K562 (cell line): ENCODE data around the gene MTG1. TPM values are rescaled to one million over a fixed set of nuclear protein-coding genes. Genes with fewer than 3 reads are reported as not detected.
A peak's percentile ranks its signal among the peaks of the same experiment; 100 is the strongest.

Experiments
- ATAC-seq: fragments of 200-7000 bp; cut with Tn5 transposase; 3 replicates; pipeline ENCODE4 v1.9.1; 2020; ENCODE audit warnings: moderate library complexity
- BruUV-seq: library from RNA; stranded (reverse); fragments of 400-500 nt; replicated peaks from 2 replicates; lab custom pipeline; 2021; lab: Mats Ljungman, UMichigan
- CTCF ChIA-PET: fragments of 300-600 bp; formaldehyde crosslinking; extraction: SDS; loops from one replicate; lab custom pipeline; 2021; ENCODE audit warnings: low intra/inter-chr PET ratio; lab: Yijun Ruan, JAX
- POLR2A ChIA-PET: fragments of 300-600, 350-650 bp; sonication (Branson Sonifier 250); formaldehyde crosslinking; extraction: SDS; loops from one replicate; lab custom pipeline; 2021; ENCODE audit warnings: antibody characterized with exemption, inconsistent platforms; lab: Yijun Ruan, JAX
- DNase-seq, 4 experiments: peaks; one replicate each; pipeline versions ENCODE4 v3.0.0 to v3.0.0-alpha.2; 2011 to 2018; ENCODE audit warnings: low spot score in 3 of 4, mixed read lengths in 3 of 4; ENCODE audit errors: extremely low read depth in 1 of 4
- FAIRE-seq: peaks from 2 replicates; lab custom pipeline; 2011; peaks lifted over from hg19 to GRCh38; lab: Jason Lieb, UNC
- H2AFZ ChIP-seq: 2 replicates; pipeline ENCODE4 v1.6.0; 2011; ENCODE audit warnings: low read depth, low read length, control low read depth, inconsistent platforms
- H3K27ac ChIP-seq: fragments of 200-600 bp; 3 replicates; pipeline ENCODE4 v1.8.0; 2011; ENCODE audit warnings: low read depth, mild to moderate bottlenecking, control low read depth, inconsistent platforms, low read length, moderate library complexity, mixed read lengths; ENCODE audit errors: extremely low read depth
- H3K27me3 ChIP-seq, 2 experiments: fragments of 300-600 bp in 1 of 2; 2 replicates in 1 of 2; 3 replicates in 1 of 2; pipeline versions ENCODE4 v1.6.0 to v1.8.0; 2011; ENCODE audit warnings: inconsistent platforms in 2 of 2, low read length in 2 of 2, mild to moderate bottlenecking in 1 of 2, mixed read lengths in 1 of 2, moderate library complexity in 1 of 2; ENCODE audit not compliant: control insufficient read depth in 2 of 2, insufficient read depth in 2 of 2
- H3K36me3 ChIP-seq: fragments of 300-600 bp; 3 replicates; pipeline ENCODE4 v1.8.0; 2011; ENCODE audit warnings: mild to moderate bottlenecking, low read length, inconsistent platforms; ENCODE audit not compliant: control insufficient read depth, insufficient read depth
- H3K4me1 ChIP-seq, 2 experiments: fragments of 200-600 bp in 1 of 2; replicated peaks in 1 of 2; 2 replicates in 1 of 2; 3 replicates in 1 of 2; pipeline versions ENCODE4 v1.5.1 to v1.8.0; 2011; ENCODE audit warnings: inconsistent platforms in 2 of 2, low read length in 2 of 2, mild to moderate bottlenecking in 1 of 2, mixed read lengths in 1 of 2, moderate library complexity in 1 of 2; ENCODE audit not compliant: control insufficient read depth in 2 of 2, insufficient read depth in 2 of 2
- H3K4me2 ChIP-seq: 2 replicates; pipeline ENCODE4 v1.6.1; 2011; ENCODE audit warnings: low read length, control low read depth, inconsistent platforms, mixed read lengths; ENCODE audit not compliant: insufficient read depth
- H3K4me3 ChIP-seq: fragments of 200-600 bp; sonication (generic), shearing (Covaris generic); 2 replicates; pipeline ENCODE4 v1.5.1; 2016; ENCODE audit warnings: control low read depth, inconsistent platforms
- H3K79me2 ChIP-seq: fragments of 200-600 bp; 3 replicates; pipeline ENCODE4 v1.8.0; 2011; ENCODE audit warnings: low read length, inconsistent platforms; ENCODE audit not compliant: control insufficient read depth, insufficient read depth
- H3K9ac ChIP-seq, 2 experiments: 2 replicates each; pipeline versions ENCODE4 v1.6.0 to v1.6.1; 2011; ENCODE audit warnings: low read depth in 2 of 2, low read length in 2 of 2, control low read depth in 1 of 2, inconsistent platforms in 1 of 2, mild to moderate bottlenecking in 1 of 2, mixed read lengths in 1 of 2; ENCODE audit not compliant: insufficient read depth in 1 of 2
- H3K9me1 ChIP-seq: one replicate; pipeline ENCODE4 v1.6.0; 2011; ENCODE audit warnings: inconsistent platforms, mild to moderate bottlenecking, low read length, moderate library complexity; ENCODE audit not compliant: control insufficient read depth, insufficient read depth
- H3K9me3 ChIP-seq: replicated peaks from 2 replicates; pipeline ENCODE4 v1.5.1; 2011; ENCODE audit warnings: low read depth, low read length, inconsistent platforms; ENCODE audit not compliant: control insufficient read depth, insufficient read depth
- H4K20me1 ChIP-seq: replicated peaks from 2 replicates; pipeline ENCODE4 v1.6.1; 2011; ENCODE audit warnings: low read length, inconsistent platforms, mixed read lengths; ENCODE audit not compliant: control insufficient read depth, insufficient read depth
- ARID2 ChIP-seq: fragments of 450-650 bp; IDR thresholded peaks from 2 replicates; pipeline ENCODE4 v1.6.1; 2017; ENCODE audit warnings: antibody characterized with exemption, mild to moderate bottlenecking
- BACH1 ChIP-seq: fragments of 200-800 bp; sonication (Bioruptor generic); IDR thresholded peaks from 2 replicates; pipeline ENCODE4 v1.6.1; 2016; ENCODE audit warnings: missing genetic modification characterization, missing compliant biosample characterization
- FOXK1 ChIP-seq: sonication (generic); formaldehyde crosslinking; IDR thresholded peaks from 2 replicates; pipeline ENCODE4 v1.8.0; 2022; ENCODE audit warnings: missing genetic modification reagents, mild to moderate bottlenecking, borderline replicate concordance
- GABPB1 ChIP-seq: sonication (generic); formaldehyde crosslinking; IDR thresholded peaks from 2 replicates; pipeline ENCODE4 v1.8.0; 2022; ENCODE audit warnings: mild to moderate bottlenecking, missing genetic modification reagents
- NFIC ChIP-seq: fragments of 450-650 bp; IDR thresholded peaks from 2 replicates; pipeline ENCODE4 v1.6.1; 2017; ENCODE audit warnings: mild to moderate bottlenecking, inconsistent platforms
- POLR2G ChIP-seq: fragments of 200-400 bp; formaldehyde crosslinking; IDR thresholded peaks from 2 replicates; pipeline ENCODE4 v1.6.1; 2017; ENCODE audit warnings: low read depth, mild to moderate bottlenecking, antibody characterized with exemption, low read length, moderate library complexity
- TAF1 ChIP-seq: IDR thresholded peaks from 2 replicates; pipeline ENCODE4 v1.6.1; 2011; ENCODE audit warnings: mild to moderate bottlenecking, low read length, moderate library complexity; ENCODE audit not compliant: insufficient read depth, control insufficient read depth, severe bottlenecking; ENCODE audit errors: extremely low read depth
- ZBTB7A ChIP-seq: IDR thresholded peaks from 2 replicates; pipeline ENCODE4 v1.6.1; 2011; ENCODE audit warnings: low read depth, mild to moderate bottlenecking, low read length, moderate library complexity, borderline replicate concordance; ENCODE audit not compliant: control insufficient read depth
- ZFP36 ChIP-seq: fragments of 150-350 bp; IDR thresholded peaks from 2 replicates; pipeline ENCODE4 v1.6.1; 2018; ENCODE audit warnings: low read length, low read depth; ENCODE audit not compliant: partially characterized antibody
- ZNF699 ChIP-seq: fragments of 250-450 bp; sonication (Bioruptor Pico); IDR thresholded peaks from 2 replicates; pipeline ENCODE4 v1.8.0; 2021; ENCODE audit warnings: mild to moderate bottlenecking, moderate library complexity; ENCODE audit not compliant: insufficient replicate concordance
- WGBS: fragments of 100-300 bp; shearing (Covaris generic); methylation state at CpG from one replicate; pipeline ENCODE4 v1.1.6; 2016; ENCODE audit warnings: low coverage, mixed read lengths; ENCODE audit not compliant: insufficient coverage; ENCODE audit errors: missing lambda C conversion rate; 5-methylcytosine and 5-hydroxymethylcytosine counted together
- in situ Hi-C: fragments of 300-500 bp; cut with MboI; formaldehyde crosslinking; loops from 4 replicates; pipeline ENCODE4 v1.15.0; 2018; ENCODE audit warnings: inconsistent platforms, mixed read lengths
- intact Hi-C: fragments of 100-400 bp; cut with micrococcal nuclease; formaldehyde crosslinking; loops from 2 replicates; pipeline ENCODE4 v1.14.2; 2022
- polyA plus RNA-seq, 8 experiments: library from polyadenylated mRNA; depleted of rRNA in 4 of 8; stranded (reverse) in 5 of 8; unstranded in 3 of 8; fragments of >200 nt; fragmentation: Nextera tagmentation in 2 of 8; fragmentation: Illumina TruSeq in 1 of 8; extraction: Ambion mirVana in 2 of 8; extraction: Trizol in 1 of 8; gene quantifications; 2 replicates each; pipeline versions ENCODE4 v1.2.1 to v1.2.3, GENCODE V29; 2011 to 2014; ENCODE audit warnings: inconsistent platforms in 1 of 8, missing spikeins in 1 of 8
- total RNA-seq, 7 experiments: library from RNA; depleted of rRNA in 6 of 7; stranded (reverse); fragments of >200 nt in 6 of 7; fragmentation: Illumina TruSeq in 2 of 7; extraction: Trizol in 2 of 7; gene quantifications; 2 replicates each; pipeline versions ENCODE4 v1.2.1 to v1.2.3, GENCODE V29; 2011 to 2021; ENCODE audit warnings: low replicate concordance in 1 of 7
- TF ChIP-seq, protein P1 (sequence below): fragments of 250-450 bp; sonication (Bioruptor Pico); IDR thresholded peaks from 2 replicates; pipeline ENCODE4 v1.9.0; 2021; ENCODE audit warnings: mild to moderate bottlenecking, inconsistent platforms
- TF ChIP-seq, protein P2 (sequence below), 2 experiments: IDR thresholded peaks in 1 of 2; conservative IDR thresholded peaks in 1 of 2; 2 replicates each; pipeline ENCODE4 v1.6.1; 2016; ENCODE audit warnings: low read depth in 2 of 2, mild to moderate bottlenecking in 1 of 2, missing compliant biosample characterization in 1 of 2, missing genetic modification characterization in 1 of 2, moderate library complexity in 1 of 2
- TF ChIP-seq, protein P3 (sequence below): fragments of 450-650 bp; formaldehyde crosslinking; IDR thresholded peaks from 2 replicates; pipeline ENCODE4 v1.4.0; 2022; ENCODE audit warnings: missing genetic modification characterization

The MTG1 gene
- total and polyA plus RNA-seq, 9 of the 15 experiments (the other 6 are each of a cell fraction or from before 2014, with no cell fraction given), result 2.8 to 28.2 (median 15.4) TPM

DNA sequence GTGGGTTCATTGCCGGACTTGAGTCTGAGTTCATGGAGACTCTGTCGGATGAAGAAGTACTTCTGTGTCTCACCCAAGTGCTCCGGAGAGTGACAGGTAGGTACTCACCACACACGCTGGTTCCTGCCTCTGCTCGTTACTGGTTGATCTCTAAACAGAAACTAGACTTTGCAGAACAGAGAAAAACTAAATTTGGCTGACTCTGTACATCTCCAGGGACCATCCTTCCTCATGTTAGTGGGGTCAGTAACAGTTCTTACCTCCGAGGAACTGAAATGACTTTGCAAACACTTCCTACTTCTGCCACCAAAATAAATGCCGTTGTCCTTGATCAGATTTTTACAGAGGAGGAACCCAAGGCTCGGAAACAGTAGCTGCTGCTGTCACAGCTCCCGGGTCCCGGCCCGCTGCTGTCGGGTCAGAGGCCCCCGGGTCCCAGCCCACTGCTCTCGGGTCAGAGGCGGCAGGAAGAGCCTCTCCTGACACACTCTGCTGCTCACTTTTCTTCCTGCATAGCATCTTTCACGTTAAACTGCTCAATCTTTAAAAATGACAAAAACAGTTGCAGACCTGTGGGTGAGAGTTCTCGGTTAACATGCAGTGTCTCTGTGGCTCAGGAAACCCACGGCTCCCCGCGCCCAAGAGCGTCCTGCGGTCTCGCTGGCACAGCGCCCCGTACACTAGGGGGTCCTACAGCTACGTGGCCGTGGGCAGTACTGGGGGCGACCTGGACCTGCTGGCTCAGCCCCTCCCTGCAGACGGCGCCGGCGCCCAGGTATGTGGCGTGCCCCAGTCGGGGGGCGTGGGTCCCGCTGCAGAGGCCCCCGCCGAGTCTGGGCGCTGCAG is 4.8 kb upstream of the MTG1 start:
- Histone ChIP-seq H3K4me3 (peak overlapping the region; percentile 46), H3K36me3 (peaks cover 7% of the 10 kb centered on the region; the same call in 1 of the 3 replicates), H2AFZ (peak overlapping the region; percentile 94), H3K4me1 (peaks cover 11 to 47% of the 10 kb centered on the region in 2 experiments), H3K9me3 (no peaks in the 10 kb centered on the region), H3K9me1 (no peaks in the 10 kb centered on the region), H3K27me3 (no peaks in the 10 kb centered on the region), H3K9ac (peak overlapping the region; percentile 73 to 94), H3K4me2 (peak overlapping the region; percentile 92), H3K79me2 (no peaks in the 10 kb centered on the region; the same call in 2 of the 3 replicates), H3K27ac (peak overlapping the region; percentile 83), H4K20me1 (no peaks in the 10 kb centered on the region)
- ATAC-seq (peak; percentile 73), DNase-seq (peak; percentile 14 to 66 (median 21)), FAIRE-seq (peak; percentile 88)
- BruUV-seq, result no TSS peak
- WGBS, result 0% methylated on average over 24 of the region's 39 CpGs
- ChIA-PET CTCF (no interaction called here), POLR2A (interaction anchor here (0.8 to 1.7 kb wide), 5 partner anchors 10 to 69 kb away, joined by 3 to 6 read pairs (median 4); partner anchors contain the start of gene PAOX)
- intact Hi-C loops (no loop called here), in situ Hi-C loops (no loop called here)
- TF ChIP-seq, protein P1, sequence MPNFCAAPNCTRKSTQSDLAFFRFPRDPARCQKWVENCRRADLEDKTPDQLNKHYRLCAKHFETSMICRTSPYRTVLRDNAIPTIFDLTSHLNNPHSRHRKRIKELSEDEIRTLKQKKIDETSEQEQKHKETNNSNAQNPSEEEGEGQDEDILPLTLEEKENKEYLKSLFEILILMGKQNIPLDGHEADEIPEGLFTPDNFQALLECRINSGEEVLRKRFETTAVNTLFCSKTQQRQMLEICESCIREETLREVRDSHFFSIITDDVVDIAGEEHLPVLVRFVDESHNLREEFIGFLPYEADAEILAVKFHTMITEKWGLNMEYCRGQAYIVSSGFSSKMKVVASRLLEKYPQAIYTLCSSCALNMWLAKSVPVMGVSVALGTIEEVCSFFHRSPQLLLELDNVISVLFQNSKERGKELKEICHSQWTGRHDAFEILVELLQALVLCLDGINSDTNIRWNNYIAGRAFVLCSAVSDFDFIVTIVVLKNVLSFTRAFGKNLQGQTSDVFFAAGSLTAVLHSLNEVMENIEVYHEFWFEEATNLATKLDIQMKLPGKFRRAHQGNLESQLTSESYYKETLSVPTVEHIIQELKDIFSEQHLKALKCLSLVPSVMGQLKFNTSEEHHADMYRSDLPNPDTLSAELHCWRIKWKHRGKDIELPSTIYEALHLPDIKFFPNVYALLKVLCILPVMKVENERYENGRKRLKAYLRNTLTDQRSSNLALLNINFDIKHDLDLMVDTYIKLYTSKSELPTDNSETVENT (CRISPR knock-in tag), result no peak
- TF ChIP-seq, protein P2, sequence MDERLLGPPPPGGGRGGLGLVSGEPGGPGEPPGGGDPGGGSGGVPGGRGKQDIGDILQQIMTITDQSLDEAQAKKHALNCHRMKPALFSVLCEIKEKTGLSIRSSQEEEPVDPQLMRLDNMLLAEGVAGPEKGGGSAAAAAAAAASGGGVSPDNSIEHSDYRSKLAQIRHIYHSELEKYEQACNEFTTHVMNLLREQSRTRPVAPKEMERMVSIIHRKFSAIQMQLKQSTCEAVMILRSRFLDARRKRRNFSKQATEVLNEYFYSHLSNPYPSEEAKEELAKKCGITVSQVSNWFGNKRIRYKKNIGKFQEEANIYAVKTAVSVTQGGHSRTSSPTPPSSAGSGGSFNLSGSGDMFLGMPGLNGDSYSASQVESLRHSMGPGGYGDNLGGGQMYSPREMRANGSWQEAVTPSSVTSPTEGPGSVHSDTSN (CRISPR knock-in tag; IDR thresholded peaks at IDR 0.05; ENCODE audit: low read depth), result peak; percentile 47; the same call in 1 of the 2 replicates
- TF ChIP-seq, protein P2 (tag; conservative IDR thresholded peaks at IDR 0.05; ENCODE audit: low read depth), result no peak
- TF ChIP-seq BACH1 (no peak), ZNF699 (CRISPR knock-in tag) (no peak), POLR2G (peak; percentile 72), ZFP36 (no peak), ARID2 (no peak), TAF1 (peak; percentile 23), FOXK1 (CRISPR knock-in tag) (no peak), GABPB1 (CRISPR knock-in tag) (no peak), NFIC (0 out of 2 replicates have a peak, but pooled peaks have one; percentile 29), ZBTB7A (peak; percentile 44; the same call in 1 of the 2 replicates)
- TF ChIP-seq, protein P3, sequence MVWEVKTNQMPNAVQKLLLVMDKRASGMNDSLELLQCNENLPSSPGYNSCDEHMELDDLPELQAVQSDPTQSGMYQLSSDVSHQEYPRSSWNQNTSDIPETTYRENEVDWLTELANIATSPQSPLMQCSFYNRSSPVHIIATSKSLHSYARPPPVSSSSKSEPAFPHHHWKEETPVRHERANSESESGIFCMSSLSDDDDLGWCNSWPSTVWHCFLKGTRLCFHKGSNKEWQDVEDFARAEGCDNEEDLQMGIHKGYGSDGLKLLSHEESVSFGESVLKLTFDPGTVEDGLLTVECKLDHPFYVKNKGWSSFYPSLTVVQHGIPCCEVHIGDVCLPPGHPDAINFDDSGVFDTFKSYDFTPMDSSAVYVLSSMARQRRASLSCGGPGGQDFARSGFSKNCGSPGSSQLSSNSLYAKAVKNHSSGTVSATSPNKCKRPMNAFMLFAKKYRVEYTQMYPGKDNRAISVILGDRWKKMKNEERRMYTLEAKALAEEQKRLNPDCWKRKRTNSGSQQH (CRISPR knock-in tag), result no peak
